ENCODE data around the gene GPD1. TPM values are rescaled to one million over a fixed set of nuclear protein-coding genes. Genes with fewer than 3 reads are reported as not detected.
"Not testable (repeated sequence)": the region's sequence is repeated elsewhere in the genome, so short reads cannot be mapped to it uniquely, and the experiment has no call there.

The GPD1 gene
- total RNA-seq, 2 experiments from 2014 or later = 0.39 to 0.86 TPM

DNA sequence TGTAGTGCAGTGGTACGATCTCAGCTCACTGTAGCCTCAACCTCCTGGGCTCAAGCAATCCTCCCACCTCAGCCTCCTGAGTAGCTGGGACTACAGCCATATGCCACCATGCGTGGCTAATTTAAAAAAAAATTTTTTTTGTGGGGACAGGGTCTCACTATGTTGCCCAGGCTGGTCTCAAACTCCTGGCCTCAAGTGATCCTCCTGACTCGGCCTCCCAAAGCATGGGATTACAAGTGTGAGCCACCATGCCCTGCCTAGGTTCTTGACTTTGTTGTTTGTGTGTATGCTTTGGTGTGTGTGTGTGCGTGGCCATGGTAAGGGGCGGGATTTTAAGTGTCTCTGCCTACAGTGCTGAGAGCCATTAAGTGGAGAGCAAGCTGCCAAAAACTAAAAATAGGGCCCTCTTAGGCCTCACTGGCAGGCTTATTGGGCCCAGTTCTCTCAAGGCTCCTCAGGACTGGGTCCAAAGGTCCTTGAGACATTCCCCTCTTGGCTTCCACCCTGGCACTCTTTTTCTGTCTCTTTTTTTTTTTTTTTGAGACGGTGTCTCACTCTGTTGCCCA is 13.3 kb downstream of the GPD1 start:
- H3K36me3 Mint-ChIP-seq = peaks cover 24% of the 10 kb centered on the region
- peak overlapping the region; percentile 48 for H3K27ac Mint-ChIP-seq
- H3K27me3 Mint-ChIP-seq = no peaks in the 10 kb centered on the region
- DNase-seq = no peak
- peaks cover 26% of the 10 kb centered on the region for H3K4me1 Mint-ChIP-seq
- H3K9me3 Mint-ChIP-seq = peaks cover 1% of the 10 kb centered on the region
- H3K4me3 Mint-ChIP-seq = no peak overlapping the region

DNA sequence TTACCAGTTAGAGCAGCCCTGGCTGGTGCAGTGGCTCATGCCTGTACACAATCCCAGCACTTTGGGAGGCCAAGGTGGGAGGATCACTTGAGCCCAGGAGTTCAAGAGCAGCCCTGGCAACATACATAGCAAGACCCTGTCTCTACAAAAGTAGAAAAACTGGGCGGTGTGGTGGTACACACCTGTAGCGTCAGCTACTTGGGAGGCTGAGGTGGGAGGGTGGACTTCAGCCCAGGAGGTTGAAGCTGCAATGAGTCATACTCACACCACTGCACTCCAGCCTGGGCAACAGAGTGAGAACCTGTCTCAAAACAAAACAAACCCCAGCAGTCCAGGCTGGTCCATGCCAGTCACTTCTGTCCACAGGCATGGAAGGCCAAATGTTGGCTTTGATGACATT is 15.6 kb downstream of the GPD1 start:
- Mint-ChIP-seq H3K27ac (peak overlapping the region; percentile 45), H3K4me1 (peaks cover 28% of the 10 kb centered on the region), H3K36me3 (peaks cover 23% of the 10 kb centered on the region)

DNA sequence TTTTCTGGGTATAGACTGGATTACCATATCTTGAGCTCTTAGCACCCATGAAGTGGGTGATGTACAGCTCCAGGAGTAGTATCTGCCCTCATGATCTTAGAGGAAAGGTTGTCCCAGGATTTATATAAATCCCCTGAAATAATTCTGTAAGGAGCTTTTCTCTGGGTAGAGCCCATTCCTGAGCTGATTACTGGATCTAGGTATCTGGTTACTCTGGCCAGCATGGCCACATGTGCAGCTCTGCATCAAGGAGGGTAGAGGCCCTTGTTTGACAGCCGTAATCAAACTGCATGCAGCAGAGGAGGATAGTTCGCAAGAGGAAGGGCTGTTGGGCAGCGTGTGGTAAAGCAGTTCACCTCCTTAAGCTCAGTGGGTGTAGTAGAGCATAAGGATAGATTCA is 16.7 kb downstream of the GPD1 start:
- Mint-ChIP-seq H3K36me3 (peaks cover 19% of the 10 kb centered on the region), H3K27me3 (no peaks in the 10 kb centered on the region), H3K27ac (no peak overlapping the region), H3K4me3 (no peak overlapping the region), H3K4me1 (peaks cover 32% of the 10 kb centered on the region), H3K9me3 (peaks cover 1% of the 10 kb centered on the region)
- DNase-seq = no peak

More for the DNA sequence above, 15.6 kb downstream of the GPD1 start:
- no peak for DNase-seq
- H3K27me3 Mint-ChIP-seq = no peaks in the 10 kb centered on the region
- H3K9me3 Mint-ChIP-seq = peaks cover 1% of the 10 kb centered on the region
- no peak overlapping the region for H3K4me3 Mint-ChIP-seq

DNA sequence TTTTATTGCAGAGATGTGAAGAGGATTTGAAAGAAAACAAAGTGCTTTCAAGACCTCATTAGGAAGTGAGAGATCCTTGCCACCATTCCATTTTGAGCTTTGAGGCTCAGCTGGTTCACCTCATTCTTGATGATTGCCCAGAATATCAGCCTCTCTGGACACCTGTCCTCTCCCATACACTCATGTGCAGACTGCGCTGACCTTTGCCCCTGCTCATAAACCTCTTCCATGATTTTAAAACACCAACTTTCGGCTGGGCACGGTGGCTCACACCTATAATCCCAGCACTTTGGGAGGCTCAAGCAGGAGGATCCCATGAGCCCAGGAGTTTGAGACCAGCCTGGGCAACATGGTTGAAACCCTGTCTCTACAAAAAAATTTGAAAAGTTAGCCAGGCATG is 17.1 kb downstream of the GPD1 start:
- H3K27me3 Mint-ChIP-seq = no peaks in the 10 kb centered on the region
- H3K27ac Mint-ChIP-seq = no peak overlapping the region
- DNase-seq = no peak
- peaks cover 15% of the 10 kb centered on the region for H3K36me3 Mint-ChIP-seq
- H3K4me1 Mint-ChIP-seq = peaks cover 32% of the 10 kb centered on the region
- no peak overlapping the region for H3K4me3 Mint-ChIP-seq
- H3K9me3 Mint-ChIP-seq = peaks cover 1% of the 10 kb centered on the region

DNA sequence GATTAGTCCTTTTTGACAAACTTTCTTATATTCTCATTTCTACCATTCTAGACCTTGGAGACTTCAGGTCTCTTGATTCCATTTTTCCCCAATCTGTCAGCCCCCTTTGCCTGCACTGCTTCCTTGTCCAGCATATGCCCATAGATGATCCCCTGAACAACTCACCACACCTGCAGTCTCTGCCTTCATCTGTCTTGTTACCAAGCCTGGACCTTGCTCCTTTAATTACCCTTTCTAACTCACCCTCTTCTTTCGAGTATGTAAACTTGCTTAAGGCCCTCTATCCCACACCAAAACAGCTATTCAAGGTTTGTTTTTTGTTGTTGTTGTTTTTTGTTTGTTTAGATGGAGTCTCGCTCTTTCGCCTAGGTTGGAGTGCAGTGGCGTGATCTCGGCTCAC is 17.8 kb downstream of the GPD1 start:
- no peak overlapping the region for H3K27ac Mint-ChIP-seq
- H3K4me1 Mint-ChIP-seq = peaks cover 28% of the 10 kb centered on the region
- peaks cover 1% of the 10 kb centered on the region for H3K9me3 Mint-ChIP-seq
- H3K27me3 Mint-ChIP-seq = no peaks in the 10 kb centered on the region
- DNase-seq = no peak
- no peak overlapping the region for H3K4me3 Mint-ChIP-seq
- H3K36me3 Mint-ChIP-seq = peaks cover 14% of the 10 kb centered on the region

DNA sequence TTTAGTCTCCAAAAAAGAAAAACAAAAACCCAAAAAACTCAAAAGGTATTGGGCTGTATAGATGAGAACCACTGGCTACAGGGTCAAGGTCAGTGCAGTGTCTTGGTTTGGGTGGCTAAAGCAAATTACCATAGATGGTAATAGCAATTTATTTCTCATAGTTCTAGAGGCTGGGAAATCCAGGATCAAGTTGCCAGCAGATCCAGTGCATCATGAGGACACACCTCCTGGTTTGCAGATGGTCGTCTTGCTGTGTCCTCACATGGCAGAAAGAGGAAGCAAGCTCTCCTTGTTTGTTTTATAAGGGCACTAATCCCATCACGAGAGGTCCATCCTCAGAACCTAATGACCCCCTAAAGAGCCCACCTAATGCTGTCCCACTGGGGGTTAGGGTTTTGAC is 19.4 kb downstream of the GPD1 start:
- no peak for DNase-seq
- Mint-ChIP-seq H3K27me3 (no peaks in the 10 kb centered on the region), H3K4me1 (peaks cover 30% of the 10 kb centered on the region), H3K27ac (no peak overlapping the region), H3K4me3 (no peak overlapping the region), H3K9me3 (peaks cover 1% of the 10 kb centered on the region), H3K36me3 (peaks cover 9% of the 10 kb centered on the region)

DNA sequence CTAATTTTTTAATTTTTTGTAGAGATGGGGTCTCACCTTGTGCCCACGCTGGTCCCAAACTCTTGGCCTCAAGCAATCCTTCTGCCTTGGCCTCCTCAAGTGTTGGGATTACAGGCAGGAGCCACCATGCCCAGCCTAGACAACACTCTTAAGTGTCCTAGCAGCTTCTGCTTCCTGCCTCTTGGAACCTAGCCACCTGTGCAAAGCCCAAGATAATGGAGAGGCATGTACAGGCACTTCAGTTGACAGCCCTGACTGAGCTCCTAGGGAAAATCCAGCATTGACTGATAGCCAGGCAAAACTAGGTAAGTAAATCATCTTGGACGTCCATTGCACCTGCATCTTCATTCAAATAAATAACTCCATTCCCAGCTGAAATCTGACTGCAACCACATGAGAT is 23.7 kb downstream of the GPD1 start:
- H3K4me3 Mint-ChIP-seq = no peak overlapping the region
- no peak overlapping the region for H3K27ac Mint-ChIP-seq
- H3K4me1 Mint-ChIP-seq = peaks cover 34% of the 10 kb centered on the region

DNA sequence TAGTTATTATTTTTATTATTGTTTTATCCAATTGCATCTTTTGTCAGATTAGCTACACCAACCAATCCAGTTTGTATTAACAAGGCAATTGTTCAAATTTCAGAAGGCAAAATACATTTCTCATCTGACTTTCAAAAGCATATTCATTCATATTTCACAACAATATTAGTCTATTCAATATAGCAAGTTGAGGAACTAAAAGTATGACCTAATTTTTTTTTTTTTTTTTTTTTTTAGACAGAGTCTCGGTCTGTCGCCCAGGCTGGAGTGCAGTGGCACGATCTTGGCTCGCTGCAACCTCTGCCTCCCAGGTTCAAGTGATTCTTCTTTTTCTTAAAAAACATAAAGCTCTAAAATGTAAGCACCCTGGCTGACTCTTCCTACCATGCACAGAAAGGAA is 25.5 kb downstream of the GPD1 start:
- peaks cover 19% of the 10 kb centered on the region for H3K36me3 Mint-ChIP-seq
- H3K9me3 Mint-ChIP-seq = no peaks in the 10 kb centered on the region
- DNase-seq = no peak
- no peaks in the 10 kb centered on the region for H3K27me3 Mint-ChIP-seq
- H3K27ac Mint-ChIP-seq = no peak overlapping the region
- no peak overlapping the region for H3K4me3 Mint-ChIP-seq
- peaks cover 32% of the 10 kb centered on the region for H3K4me1 Mint-ChIP-seq

More for the DNA sequence above, 23.7 kb downstream of the GPD1 start:
- Mint-ChIP-seq H3K36me3 (peaks cover 13% of the 10 kb centered on the region), H3K9me3 (no peaks in the 10 kb centered on the region), H3K27me3 (no peaks in the 10 kb centered on the region)
- no peak for DNase-seq

DNA sequence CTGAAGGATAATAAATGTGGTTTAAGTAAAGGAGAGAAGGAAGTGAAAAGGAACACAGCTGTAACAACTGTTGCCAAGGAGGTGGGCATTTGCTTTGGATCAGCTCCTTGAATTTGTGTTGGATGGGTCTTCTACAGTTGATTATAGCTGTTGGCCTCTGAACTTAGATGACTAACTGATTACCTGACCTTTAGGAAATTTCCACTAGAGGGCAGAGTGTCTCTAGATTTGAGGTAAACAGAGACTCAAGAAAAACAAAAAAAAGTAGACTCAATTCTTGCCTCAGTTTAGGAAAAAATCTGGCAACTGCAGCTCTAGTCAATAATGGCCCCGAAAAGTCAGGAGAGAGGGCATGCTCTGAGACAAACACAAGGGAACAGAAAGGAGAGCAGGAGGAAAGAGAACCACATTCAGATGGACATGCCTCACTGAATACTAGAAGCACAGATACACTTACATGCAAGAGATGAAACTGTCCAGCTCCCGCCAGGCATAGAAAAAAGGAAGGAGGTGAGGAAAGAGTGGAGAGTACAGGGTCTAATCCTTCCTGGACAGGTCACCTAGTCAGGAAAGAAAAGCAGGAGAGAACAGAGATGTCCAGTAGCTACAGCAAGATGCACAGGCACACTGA is 28.8 kb downstream of the GPD1 start:
- H3K4me3 Mint-ChIP-seq = no peak overlapping the region
- peak overlapping the region; percentile 32 for H3K27ac Mint-ChIP-seq
- no peak for DNase-seq
- H3K4me1 Mint-ChIP-seq = peaks cover 13% of the 10 kb centered on the region
- H3K36me3 Mint-ChIP-seq = peaks cover 22% of the 10 kb centered on the region
- no peaks in the 10 kb centered on the region for H3K9me3 Mint-ChIP-seq
- no peaks in the 10 kb centered on the region for H3K27me3 Mint-ChIP-seq

DNA sequence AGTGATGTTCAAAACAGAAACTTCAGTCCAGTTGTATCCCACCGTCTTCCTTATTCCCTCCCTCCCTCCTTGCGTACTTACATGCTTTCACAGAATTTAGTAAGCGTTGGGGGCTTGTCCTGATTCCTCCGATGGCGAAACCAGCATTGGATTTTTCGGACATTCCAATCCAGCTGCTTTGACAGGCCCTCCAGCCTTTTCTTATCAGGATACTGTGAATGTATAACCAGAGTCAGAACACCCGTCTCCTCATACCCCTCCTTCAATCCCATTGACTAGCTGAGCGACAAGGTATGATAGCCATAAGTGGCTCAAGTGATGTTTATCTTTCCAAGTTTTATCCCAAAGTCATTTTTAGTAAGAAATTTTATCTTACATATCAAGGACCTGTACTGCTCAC is 39.2 kb downstream of the GPD1 start:
- no peak overlapping the region for H3K4me3 Mint-ChIP-seq
- H3K27ac Mint-ChIP-seq = no peak overlapping the region
- H3K27me3 Mint-ChIP-seq = no peaks in the 10 kb centered on the region
- no peaks in the 10 kb centered on the region for H3K9me3 Mint-ChIP-seq
- no peak for DNase-seq
- H3K4me1 Mint-ChIP-seq = peaks cover 7% of the 10 kb centered on the region
- H3K36me3 Mint-ChIP-seq = peaks cover 12% of the 10 kb centered on the region

DNA sequence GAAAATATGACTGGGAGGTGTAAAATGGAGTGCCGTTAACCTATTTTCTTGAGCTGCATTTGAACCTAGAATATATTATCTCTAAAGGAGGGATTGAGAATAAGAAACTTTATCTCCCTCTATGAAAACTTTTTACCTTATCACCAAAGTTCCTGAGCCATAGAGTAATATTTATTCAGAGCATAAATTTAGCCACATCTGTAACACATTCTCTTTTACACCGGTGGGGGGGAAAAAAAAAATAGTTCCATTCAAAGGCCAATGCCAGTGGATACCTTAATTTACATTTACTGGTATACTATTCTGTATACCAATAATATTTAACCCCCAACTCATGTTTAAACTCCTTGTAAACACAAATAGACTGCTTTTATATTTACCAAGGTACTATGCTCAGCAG is 41.6 kb downstream of the GPD1 start:
- H3K27ac Mint-ChIP-seq = no peak overlapping the region
- no peak overlapping the region for H3K4me3 Mint-ChIP-seq
- H3K27me3 Mint-ChIP-seq = no peaks in the 10 kb centered on the region
- DNase-seq = no peak
- H3K36me3 Mint-ChIP-seq = peaks cover 11% of the 10 kb centered on the region
- no peaks in the 10 kb centered on the region for H3K9me3 Mint-ChIP-seq
- peaks cover 14% of the 10 kb centered on the region for H3K4me1 Mint-ChIP-seq

DNA sequence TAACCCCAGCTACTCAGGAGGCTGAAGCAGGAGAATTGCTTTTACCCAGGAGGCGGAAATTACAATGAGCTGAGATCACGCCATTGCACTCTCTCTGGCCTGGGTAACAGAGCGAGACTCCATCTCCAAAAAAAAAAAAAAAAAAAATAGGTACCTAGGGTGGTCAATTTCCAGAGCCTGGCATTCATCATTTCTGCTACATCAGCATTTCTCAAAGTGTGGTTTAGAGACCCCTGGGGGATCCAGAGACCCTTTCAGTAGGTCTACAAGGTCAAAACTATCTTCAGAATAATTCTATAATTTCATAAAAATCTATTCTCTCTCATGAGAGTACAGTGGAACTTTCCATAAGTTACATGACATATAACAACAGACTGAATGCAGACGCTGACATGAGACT is 43.5 kb downstream of the GPD1 start:
- H3K27me3 Mint-ChIP-seq = no peaks in the 10 kb centered on the region
- no peak overlapping the region for H3K27ac Mint-ChIP-seq
- no peak for DNase-seq
- H3K4me1 Mint-ChIP-seq = peaks cover 22% of the 10 kb centered on the region
- H3K4me3 Mint-ChIP-seq = no peak overlapping the region
- no peaks in the 10 kb centered on the region for H3K9me3 Mint-ChIP-seq
- no peaks in the 10 kb centered on the region for H3K36me3 Mint-ChIP-seq

DNA sequence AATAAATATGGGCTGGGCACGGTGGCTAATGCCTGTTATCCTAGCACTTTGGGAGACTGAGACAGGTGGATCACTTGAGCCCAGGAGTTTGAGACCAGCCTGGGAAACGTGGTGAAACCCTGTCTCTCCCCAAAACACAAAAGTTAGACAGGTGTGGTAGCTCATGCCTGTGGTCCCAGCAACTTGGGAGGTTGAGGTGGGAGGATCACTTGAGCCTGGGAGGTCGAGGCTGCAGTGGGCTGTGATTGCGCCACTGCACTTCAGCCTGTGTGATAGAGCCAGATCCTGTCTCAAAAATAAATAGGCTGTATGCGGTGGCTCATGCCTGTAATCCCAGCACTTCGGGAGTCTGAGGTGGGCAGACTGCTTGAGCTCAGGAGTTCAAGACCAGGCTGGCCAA is 44.2 kb downstream of the GPD1 start:
- H3K9me3 Mint-ChIP-seq, H3K27me3 Mint-ChIP-seq, H3K36me3 Mint-ChIP-seq, DNase-seq, H3K4me3 Mint-ChIP-seq, H3K27ac Mint-ChIP-seq: not testable (repeated sequence)
- H3K4me1 Mint-ChIP-seq = peaks cover 22% of the 10 kb centered on the region

DNA sequence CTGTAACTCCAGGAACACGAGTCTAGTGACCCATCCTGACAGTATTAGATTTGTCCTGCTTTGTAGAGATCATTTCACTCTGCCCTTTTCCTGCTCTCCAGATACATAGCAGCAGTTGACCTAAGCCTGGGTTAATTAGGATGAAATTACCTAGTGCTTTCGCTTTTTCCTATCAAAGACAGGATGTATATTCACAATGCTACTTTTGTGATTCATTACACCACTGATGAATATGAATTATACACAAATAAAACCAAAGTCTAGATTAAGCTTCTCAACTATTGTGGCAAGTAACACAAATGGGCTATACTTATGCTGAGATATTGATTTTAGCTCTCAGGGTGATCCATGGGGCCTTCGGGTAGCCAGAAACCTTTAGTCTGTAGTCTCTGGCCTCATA is 45.5 kb downstream of the GPD1 start:
- no peaks in the 10 kb centered on the region for H3K9me3 Mint-ChIP-seq
- H3K27me3 Mint-ChIP-seq = no peaks in the 10 kb centered on the region
- H3K27ac Mint-ChIP-seq = peak overlapping the region; percentile 54
- no peak overlapping the region for H3K4me3 Mint-ChIP-seq
- no peaks in the 10 kb centered on the region for H3K36me3 Mint-ChIP-seq
- peaks cover 21% of the 10 kb centered on the region for H3K4me1 Mint-ChIP-seq
- no peak for DNase-seq

DNA sequence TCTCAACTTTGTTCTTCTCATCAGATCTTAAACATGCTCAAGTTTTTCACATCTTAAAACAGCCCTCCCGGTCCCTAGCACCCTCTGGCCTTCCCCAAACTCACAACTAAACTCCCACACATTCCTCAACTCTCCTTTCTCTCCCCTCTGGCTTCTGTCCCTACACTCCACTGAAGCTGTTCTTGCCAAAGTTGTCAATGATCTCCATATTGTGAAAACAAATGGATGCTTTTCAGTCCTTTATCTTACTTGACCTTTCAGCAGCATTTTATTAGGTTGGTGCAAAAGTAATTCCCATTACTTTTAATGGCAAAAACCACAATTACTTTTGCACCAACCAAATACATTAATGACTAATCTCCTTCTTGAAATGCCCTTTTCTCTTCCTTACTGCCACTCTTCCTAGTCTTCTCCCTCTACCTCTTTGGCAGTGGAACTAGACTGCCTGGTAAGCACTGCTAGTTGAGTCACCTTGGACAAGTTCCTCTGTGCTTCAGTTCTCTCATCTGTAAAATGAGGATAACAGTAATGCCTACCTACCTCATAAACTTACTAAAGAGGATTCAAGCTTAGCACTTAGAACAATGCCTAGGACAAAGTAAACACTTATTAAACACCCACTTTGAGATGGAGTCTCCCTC is 47.4 kb downstream of the GPD1 start:
- Mint-ChIP-seq H3K27me3 (no peaks in the 10 kb centered on the region), H3K36me3 (no peaks in the 10 kb centered on the region), H3K4me1 (peaks cover 15% of the 10 kb centered on the region), H3K27ac (peak overlapping the region; percentile 12), H3K4me3 (no peak overlapping the region), H3K9me3 (no peaks in the 10 kb centered on the region)
- no peak for DNase-seq

DNA sequence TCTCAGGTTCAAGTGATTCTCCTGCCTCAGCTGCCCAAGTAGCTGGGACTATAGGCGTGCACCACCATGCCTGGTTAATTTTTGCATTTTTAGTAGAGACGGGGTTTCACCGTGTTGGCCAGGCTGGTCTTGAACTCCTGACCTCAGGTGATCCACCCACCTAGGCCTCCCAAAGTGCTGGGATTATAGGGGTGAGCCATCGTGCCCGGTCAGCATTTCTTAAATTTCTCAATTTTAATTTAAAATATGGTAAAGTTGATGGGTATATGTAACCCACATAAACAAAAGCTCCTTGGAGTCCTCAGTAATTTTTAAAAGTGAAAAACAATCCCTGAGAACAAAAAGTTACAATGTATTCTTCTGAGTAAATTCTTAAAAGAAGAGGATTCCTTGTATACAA is 51.1 kb downstream of the GPD1 start:
- not testable (repeated sequence) for H3K36me3 Mint-ChIP-seq, H3K27me3 Mint-ChIP-seq, H3K27ac Mint-ChIP-seq, H3K9me3 Mint-ChIP-seq, DNase-seq, H3K4me3 Mint-ChIP-seq
- H3K4me1 Mint-ChIP-seq = peaks cover 17% of the 10 kb centered on the region

Data from activated naive CD8-positive, alpha-beta T cell treated with anti-CD3 and anti-CD28 coated beads for 36 hours (primary cell).